HG03565 (cell line): ENCODE data around the gene MGAT5.

ENCODE experiments used
- ATAC-seq: cut with Tn5 transposase; IDR thresholded peaks from one replicate; pipeline ENCODE4 v1.9.1; 2021; ENCODE audit warnings: mild to moderate bottlenecking, moderate library complexity; ENCODE audit not compliant: unreplicated experiment

MGAT5 gene

DNA sequence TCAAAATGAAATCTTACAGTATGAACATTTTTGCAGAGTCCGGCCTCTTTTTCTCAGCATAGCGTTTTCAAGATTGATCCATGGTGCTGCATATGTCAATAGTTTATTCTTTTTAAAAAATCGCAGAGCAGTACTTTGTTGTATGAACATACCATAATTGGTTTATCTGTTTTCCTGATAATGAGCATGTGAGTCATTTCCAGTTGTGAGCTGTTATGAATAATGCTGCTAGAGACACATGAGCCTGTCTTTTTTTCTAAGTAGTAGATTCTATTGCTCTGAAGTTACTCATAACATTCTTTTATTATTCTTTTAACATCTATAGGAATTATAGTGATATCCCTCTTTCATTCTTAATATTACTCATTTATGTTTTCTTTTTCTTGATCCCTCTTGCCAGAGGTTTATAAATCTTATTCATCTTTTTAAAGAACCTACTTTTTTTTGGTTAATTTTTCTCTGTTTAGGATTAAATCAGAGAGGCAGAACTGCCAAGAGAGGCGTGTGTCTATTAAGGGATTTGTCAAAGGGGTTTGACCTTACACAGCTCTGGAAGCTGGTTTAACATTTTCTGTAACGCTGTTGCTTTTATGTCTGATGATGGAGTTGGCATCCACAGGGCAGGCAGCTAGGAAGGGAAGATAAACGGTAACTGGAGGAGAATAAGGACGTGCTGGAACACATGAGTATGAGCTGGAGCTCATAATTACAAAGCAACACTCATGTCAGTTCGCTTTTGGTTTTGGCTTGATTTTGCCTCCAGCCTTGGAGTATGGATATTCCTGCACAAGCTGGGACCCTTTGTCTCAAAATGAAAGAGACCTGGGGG, 47.4 kb downstream of the MGAT5 start:
- no peak for ATAC-seq

DNA sequence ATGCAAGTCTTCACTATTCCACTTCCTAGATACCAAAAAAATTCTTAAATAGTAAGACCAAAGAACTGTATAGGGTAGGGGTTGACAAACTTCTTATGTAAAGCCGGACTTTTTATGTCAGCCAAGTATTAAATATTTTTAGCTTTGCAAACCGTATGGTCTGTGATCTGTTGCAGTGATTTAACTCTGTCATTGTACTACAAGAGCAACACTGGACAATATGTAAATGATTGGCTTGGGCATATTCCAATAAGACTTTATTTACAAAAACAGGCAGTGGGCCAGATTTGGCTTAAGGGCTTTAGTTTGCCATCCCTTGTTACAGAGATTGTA, 48.0 kb downstream of the MGAT5 start:
- no peak for ATAC-seq

DNA sequence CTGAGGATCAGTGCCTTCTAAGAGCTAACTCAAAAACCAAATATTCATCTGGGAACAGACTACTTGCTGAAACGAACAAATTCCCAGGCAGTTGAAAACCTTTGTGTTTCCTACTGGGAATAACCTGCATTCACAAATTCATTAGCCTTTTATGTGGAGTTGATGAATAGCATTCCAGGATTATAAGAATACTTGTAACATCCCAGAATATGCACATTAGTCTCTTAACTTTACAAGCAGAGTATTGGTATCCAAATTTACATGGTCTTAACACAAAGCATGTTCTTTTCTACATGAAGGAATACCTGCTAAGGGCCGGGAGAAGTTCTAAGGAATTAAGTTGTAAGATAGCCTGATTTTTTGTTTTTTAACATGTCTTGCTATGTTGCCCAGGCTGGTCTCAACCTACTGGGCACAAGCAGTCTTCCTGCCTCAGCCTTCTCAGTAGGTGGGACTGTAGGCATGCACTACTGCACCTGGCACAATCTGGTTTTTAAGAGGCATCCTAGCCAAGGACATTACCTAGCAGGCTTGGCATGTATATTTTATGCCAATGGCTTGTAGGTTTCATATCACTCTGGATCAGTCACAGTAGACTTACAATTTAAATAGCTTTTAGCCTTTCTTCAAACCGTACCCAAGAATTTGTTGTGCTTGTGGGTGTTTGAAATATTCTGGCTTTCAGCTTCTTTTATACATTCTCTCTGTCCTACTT, 50.7 kb downstream of the MGAT5 start:
- no peak for ATAC-seq

- ATAC-seq, result no peak
Observed at GRCh38 chr2:134305109-134305491, 51.2 kb downstream of the MGAT5 start.

GRCh38 chr2:134306521-134306920, 52.6 kb downstream of the MGAT5 start:
- ATAC-seq, result no peak

GRCh38 chr2:134307334-134307733, 53.5 kb downstream of the MGAT5 start:
- no peak for ATAC-seq

DNA sequence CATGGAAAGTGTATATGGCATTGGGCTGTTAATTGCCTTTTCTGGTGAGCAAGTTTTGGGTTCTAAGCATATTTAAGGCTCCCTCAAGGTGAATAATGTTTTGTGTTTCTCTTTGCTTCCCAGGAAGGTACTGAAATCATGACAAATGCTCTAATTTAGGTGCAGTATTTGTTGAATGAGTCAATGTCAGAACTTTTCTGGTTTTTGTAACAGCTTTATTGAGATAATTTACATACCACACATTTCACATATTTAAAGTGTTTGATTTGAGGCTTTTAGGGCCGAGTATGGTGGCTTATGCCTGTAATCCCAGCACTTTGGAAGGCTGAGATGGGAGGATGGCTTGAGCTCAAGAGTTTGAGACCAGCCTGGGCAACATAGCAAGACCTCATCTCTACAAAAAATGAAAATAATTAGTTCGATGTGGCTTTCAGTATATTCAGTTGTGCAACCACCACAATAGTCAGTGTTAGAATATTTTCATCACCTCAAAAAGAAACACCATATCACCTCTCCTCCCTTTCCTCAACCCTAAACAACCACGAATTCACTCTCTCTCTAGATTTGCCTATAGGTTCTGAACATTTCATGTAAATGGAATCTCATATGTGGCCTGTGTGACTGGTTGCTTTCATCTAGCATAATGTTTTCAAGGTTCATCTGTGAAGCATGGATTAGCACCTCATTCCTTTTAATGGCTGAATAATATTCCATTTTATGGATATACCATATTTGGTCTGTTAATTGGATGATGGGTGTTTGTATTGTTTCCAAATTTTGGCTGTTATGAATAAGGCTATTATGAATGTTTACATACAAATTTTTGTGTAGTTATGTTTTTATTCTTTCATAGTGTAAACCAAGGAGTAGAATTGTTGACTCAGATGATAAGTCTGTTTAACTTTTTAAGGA, 54.9 kb downstream of the MGAT5 start:
- no peak for ATAC-seq

GRCh38 chr2:134310107-134311079, 56.5 kb downstream of the MGAT5 start:
- no peak for ATAC-seq

DNA sequence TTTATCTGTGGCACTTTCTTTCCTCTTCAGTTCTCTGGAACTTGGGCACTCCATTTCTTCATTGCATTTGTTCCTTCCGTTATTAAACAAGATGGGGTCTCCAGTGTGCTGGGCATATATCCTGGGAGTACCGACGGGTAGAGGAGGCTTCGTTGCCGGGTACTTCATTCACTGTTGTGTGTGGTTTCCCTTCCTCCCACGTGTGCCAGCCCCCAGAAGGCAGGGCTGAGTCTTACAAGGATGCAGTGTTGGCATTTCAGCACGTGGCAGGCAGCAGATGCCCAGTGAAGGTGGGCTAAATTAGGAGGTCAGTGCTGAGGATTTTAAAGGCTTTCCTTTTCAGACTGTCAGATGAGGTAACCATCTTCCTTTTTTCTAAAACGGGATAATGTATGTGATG, 58.6 kb downstream of the MGAT5 start:
- no peak for ATAC-seq

DNA sequence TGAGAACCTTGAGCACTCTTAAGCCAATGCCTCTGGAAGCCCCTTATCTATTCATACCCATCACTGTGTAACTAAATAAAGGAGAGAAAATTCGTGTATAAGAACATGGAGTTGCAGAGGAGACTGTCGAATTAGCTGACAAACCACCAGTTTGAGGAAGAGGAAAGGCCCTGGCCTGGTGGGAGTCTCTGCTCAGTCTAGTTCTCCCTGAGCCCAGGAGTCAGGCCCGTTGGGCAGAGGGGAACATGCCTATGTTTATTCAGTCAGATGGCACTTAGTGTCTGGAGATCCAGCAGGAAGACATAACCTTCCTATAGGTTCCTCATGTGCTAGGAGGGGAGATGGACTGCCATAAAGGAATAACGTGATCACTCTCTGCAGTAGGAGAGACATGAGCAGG, 60.3 kb downstream of the MGAT5 start:
- ATAC-seq, result no peak

DNA sequence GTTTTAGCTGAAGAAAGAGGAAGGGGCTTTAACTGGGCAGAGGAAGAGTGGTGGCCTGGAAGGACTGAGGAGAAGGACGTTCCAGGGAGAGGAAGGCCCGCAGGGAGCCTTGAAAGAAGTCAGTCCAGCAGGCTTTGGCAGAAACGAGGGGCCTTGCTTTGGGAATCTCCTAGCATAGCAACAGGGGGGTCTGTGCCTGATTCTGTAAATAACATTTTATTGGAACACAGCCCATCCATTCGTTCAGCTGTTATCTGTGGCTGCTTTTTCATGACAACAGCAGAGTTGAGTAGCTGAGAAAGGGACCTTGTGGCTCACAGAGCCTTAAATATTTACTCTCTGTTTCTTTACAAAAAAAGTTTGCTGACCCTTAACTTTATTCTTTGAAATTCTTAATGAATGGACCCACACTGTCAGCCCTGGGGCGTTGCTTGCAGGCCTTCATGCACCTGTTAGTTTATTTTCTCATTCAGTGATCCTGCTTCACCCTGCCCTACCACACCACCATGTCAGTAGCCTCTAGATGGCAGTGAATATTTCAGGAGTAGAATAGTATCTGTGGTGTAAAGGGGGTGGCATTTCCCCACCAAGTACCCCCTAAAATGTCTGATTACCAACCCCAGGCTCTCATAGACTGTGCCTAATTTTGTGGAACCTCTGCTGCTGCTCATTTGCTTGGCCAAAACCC, 61.0 kb downstream of the MGAT5 start:
- no peak for ATAC-seq

GRCh38 chr2:134315471-134315870, 61.6 kb downstream of the MGAT5 start:
- no peak for ATAC-seq

DNA sequence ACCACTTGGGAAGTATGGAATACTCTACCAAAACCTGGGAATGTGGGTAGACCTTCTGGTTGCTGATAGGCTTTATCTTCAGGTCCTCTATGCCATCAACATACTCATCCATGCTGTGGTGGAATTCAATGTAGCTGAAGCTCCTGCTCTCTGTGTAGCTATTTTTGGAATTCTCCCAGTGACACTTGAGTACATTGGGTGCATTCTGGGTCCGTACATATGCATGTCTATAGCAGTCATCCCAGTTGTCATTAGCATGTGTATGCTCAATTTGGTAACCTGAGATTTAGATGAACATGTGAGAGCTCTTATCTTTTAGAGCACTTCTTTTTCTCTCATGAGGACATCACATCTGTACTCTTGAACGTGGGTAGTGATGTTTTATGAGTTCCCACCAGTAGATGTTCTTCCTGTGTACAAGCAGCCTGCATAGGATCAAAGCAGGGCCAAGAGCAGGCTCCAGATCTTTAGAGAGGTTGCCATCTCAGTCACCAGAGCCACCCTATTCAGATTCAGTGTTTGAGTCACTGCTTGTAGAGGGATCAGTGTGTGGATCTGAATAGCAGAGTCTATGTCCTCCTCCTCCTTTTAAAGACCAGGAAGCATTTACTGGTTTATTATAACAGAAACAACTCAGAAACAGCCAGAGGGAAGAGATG, 65.9 kb downstream of the MGAT5 start:
- no peak for ATAC-seq

GRCh38 chr2:134320930-134321329, 67.1 kb downstream of the MGAT5 start:
- no peak for ATAC-seq

GRCh38 chr2:134323777-134324176, 69.9 kb downstream of the MGAT5 start:
- ATAC-seq, result no peak

DNA sequence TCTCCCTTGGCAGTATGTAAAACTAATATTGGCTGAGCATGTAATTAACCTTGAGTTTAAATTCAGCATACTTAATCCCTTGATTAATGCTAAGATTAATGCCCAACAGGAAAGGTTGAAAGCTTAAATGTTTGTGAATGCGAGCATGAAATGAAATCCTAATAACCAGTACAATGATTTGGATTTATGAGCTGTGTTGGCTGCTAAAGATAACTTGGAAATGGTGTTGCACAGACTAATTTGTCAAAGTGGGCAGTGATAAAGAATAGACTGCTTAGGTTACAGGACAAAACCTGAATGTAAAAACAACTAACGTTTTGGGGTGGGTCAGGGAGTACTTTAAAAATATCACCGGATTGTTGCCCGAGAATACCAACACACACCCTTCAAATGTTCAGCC, 70.6 kb downstream of the MGAT5 start:
- no peak for ATAC-seq

DNA sequence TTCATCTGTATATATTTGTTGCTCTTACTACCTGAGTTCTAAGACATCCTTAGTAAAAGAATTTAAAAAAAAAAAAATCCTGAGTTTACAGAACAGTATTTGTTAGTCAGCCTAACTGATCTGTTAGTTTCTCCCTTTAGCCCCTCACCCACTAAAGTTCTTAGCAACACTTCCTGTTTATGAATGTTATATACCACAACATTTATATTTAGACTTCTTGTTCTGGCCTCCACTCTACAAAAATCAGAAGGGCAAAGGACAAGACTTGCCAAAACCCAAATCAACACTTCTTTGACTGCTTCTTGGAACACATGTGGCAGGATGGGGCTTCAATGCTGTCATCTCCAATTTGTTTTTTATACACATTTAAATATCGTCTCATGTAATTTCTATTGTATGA, 71.1 kb downstream of the MGAT5 start:
- peak; percentile 47 for ATAC-seq

DNA sequence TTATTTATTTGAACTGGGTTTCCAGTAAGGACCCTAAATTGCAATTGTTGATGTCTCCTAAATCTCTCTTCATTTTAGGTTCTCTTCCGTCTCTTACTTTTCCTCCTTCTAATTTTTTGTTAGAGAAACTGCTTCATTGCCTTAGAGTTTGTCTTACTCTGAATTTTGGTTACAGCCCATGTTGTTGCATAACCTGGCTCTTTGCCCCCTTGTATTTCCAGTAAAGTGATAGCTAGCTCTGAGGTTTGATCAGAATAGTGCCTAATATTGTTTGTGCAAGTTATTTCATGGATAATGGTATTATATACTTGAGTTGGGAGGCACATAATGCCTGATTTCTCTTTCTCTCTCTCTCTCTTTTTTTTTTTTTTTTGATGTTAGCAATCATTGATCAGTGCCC, 71.8 kb downstream of the MGAT5 start:
- no peak for ATAC-seq

DNA sequence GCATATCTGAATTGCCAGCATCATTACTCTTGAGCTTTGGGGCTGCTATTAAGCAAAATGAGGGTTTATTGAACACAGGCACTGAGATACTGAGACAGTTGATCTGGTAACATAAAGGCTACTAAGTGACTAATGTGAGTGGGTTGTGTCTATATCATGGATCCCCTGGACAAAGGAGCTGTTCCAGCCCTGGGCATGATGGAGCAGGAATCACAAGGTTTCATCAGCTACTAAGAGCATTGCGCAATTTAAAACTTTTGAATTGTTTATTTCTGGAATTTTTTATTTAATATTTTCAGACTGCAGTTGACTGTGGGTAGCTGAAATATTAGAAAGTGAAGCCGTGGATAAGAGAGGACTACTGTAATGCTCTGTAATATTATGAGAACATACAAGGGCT, 73.5 kb downstream of the MGAT5 start:
- ATAC-seq, result no peak
